Endothelial cell of umbilical vein (primary cell): ENCODE data around the gene ZDHHC16. TPM values are rescaled to one million over a fixed set of nuclear protein-coding genes. Genes with fewer than 3 reads are reported as not detected.

Experiments
- BruUV-seq: library from RNA; stranded (reverse); fragments of 400-500 nt; replicated peaks from 2 replicates; lab custom pipeline; 2021; lab: Mats Ljungman, UMichigan
- CTCF ChIA-PET: fragments of 300-600, 350-600 bp; sonication (Branson Sonifier 250); formaldehyde crosslinking; loops from one replicate; lab custom pipeline; 2021; ENCODE audit warnings: antibody characterized with exemption, inconsistent platforms; lab: Charles Lee
- POLR2A ChIA-PET: fragments of 300-600, 350-600 bp; sonication (Branson Sonifier 250); formaldehyde crosslinking; loops from one replicate; lab custom pipeline; 2021; ENCODE audit warnings: antibody characterized with exemption, inconsistent platforms; lab: Charles Lee
- DNase-seq: peaks from one replicate; pipeline ENCODE4 v3.0.0-alpha.2; 2011; ENCODE audit warnings: low read depth, low spot score
- FAIRE-seq: peaks from 2 replicates; lab custom pipeline; 2011; peaks lifted over from hg19 to GRCh38; lab: Jason Lieb, UNC
- H2AFZ ChIP-seq: 2 replicates; pipeline ENCODE4 v1.6.0; 2012; ENCODE audit warnings: low read depth, low read length, control low read depth, inconsistent platforms
- H3K27ac ChIP-seq: 2 replicates; pipeline ENCODE4 v1.5.1; 2011; ENCODE audit warnings: low read depth, mild to moderate bottlenecking, control low read depth, low read length, moderate library complexity; ENCODE audit not compliant: insufficient read depth
- H3K27me3 ChIP-seq, 2 experiments: 2 replicates each; pipeline versions ENCODE4 v1.6.0 to v1.6.1; 2011; ENCODE audit warnings: low read length in 2 of 2, mixed read lengths in 1 of 2; ENCODE audit not compliant: control insufficient read depth in 2 of 2, insufficient read depth in 2 of 2
- H3K36me3 ChIP-seq, 2 experiments: 2 replicates in 1 of 2; 3 replicates in 1 of 2; pipeline ENCODE4 v1.5.1; 2011; ENCODE audit warnings: low read length in 2 of 2, mild to moderate bottlenecking in 1 of 2, moderate library complexity in 1 of 2; ENCODE audit not compliant: control insufficient read depth in 2 of 2, insufficient read depth in 2 of 2; ENCODE audit errors: extremely low read depth in 1 of 2
- H3K4me1 ChIP-seq: 3 replicates; pipeline ENCODE4 v1.5.1; 2011; ENCODE audit warnings: mild to moderate bottlenecking, low read length; ENCODE audit not compliant: control insufficient read depth, insufficient read depth; ENCODE audit errors: extremely low read depth
- H3K4me2 ChIP-seq: 2 replicates; pipeline ENCODE4 v1.6.1; 2011; ENCODE audit warnings: low read length, control low read depth, mixed read lengths; ENCODE audit not compliant: insufficient read depth
- H3K4me3 ChIP-seq, 3 experiments: fragments of 200-600 bp in 1 of 3; sonication (generic), shearing (Covaris generic) in 1 of 3; replicated peaks in 1 of 3; 2 replicates each; pipeline ENCODE4 v1.5.1; 2011 to 2016; ENCODE audit warnings: control low read depth in 3 of 3, low read length in 3 of 3, mild to moderate bottlenecking in 2 of 3, inconsistent platforms in 1 of 3, low read depth in 1 of 3, moderate library complexity in 1 of 3; ENCODE audit not compliant: insufficient read depth in 1 of 3
- H3K79me2 ChIP-seq: 2 replicates; pipeline ENCODE4 v1.6.0; 2012; ENCODE audit warnings: low read length, inconsistent platforms; ENCODE audit not compliant: control insufficient read depth, insufficient read depth
- H3K9ac ChIP-seq: replicated peaks from 2 replicates; pipeline ENCODE3; 2011; ENCODE audit warnings: low read length, control low read depth; ENCODE audit not compliant: insufficient read depth; ENCODE audit errors: extremely low read depth
- H3K9me1 ChIP-seq: replicated peaks from 3 replicates; pipeline ENCODE4 v1.6.0; 2011; ENCODE audit warnings: mild to moderate bottlenecking, low read length; ENCODE audit not compliant: control insufficient read depth, insufficient read depth; ENCODE audit errors: extremely low read depth
- H3K9me3 ChIP-seq: replicated peaks from 2 replicates; pipeline ENCODE4 v1.5.1; 2012; ENCODE audit warnings: low read length, inconsistent platforms; ENCODE audit not compliant: control insufficient read depth, insufficient read depth
- H4K20me1 ChIP-seq: replicated peaks from 2 replicates; pipeline ENCODE3; 2011; ENCODE audit warnings: mild to moderate bottlenecking, low read length; ENCODE audit not compliant: control insufficient read depth, insufficient read depth; ENCODE audit errors: extremely low read depth
- CTCF ChIP-seq, 2 donors: IDR thresholded peaks; 1 replicate in 1 of 2; 2 replicates in 1 of 2; pipeline ENCODE4 v1.5.1; 2011; ENCODE audit warnings: low read length in 2 of 2, mild to moderate bottlenecking in 2 of 2, moderate library complexity in 2 of 2, control low read depth in 1 of 2, inconsistent platforms in 1 of 2, low read depth in 1 of 2; ENCODE audit not compliant: insufficient read depth in 1 of 2; ENCODE audit errors: extremely low read depth in 1 of 2
- FOS ChIP-seq: IDR thresholded peaks from 2 replicates; pipeline ENCODE4 v1.6.1; 2011; ENCODE audit warnings: mild to moderate bottlenecking, low read length, moderate library complexity, borderline replicate concordance; ENCODE audit not compliant: insufficient read depth
- GATA2 ChIP-seq: IDR thresholded peaks from 2 replicates; pipeline ENCODE4 v1.7.0; 2011; ENCODE audit warnings: low read depth, mild to moderate bottlenecking, moderate library complexity, mixed read lengths, low read length; ENCODE audit not compliant: insufficient read length, insufficient read depth
- JUN ChIP-seq: IDR thresholded peaks from 2 replicates; pipeline ENCODE4 v1.6.1; 2011; ENCODE audit warnings: borderline replicate concordance, low read depth; ENCODE audit not compliant: insufficient read length, insufficient read depth
- MYC ChIP-seq: IDR thresholded peaks from one replicate; pipeline ENCODE4 v1.6.1; 2011; ENCODE audit warnings: mild to moderate bottlenecking, low read depth, low read length
- POLR2A ChIP-seq: IDR thresholded peaks from 2 replicates; pipeline ENCODE4 v1.6.1; 2012; ENCODE audit warnings: low read depth, mild to moderate bottlenecking, control low read depth, low read length
- dilution Hi-C: fragments of 300-500 bp; cut with MboI; formaldehyde crosslinking; loops from one replicate; pipeline ENCODE4 v1.15.0; 2019; ENCODE audit warnings: low sequenced_read_pairs; ENCODE audit not compliant: extremely low pct_ligation_motif_present
- intact Hi-C: fragments of 100-400 bp; cut with micrococcal nuclease; formaldehyde crosslinking; loops from one replicate; pipeline ENCODE4 v1.10.0; 2022
- polyA plus RNA-seq, 4 experiments: library from polyadenylated mRNA; depleted of rRNA in 3 of 4; stranded (reverse) in 3 of 4; unstranded in 1 of 4; fragments of >200 nt; gene quantifications; 2 replicates each; pipeline versions ENCODE4 v1.2.1 to v1.2.3, GENCODE V29; 2011 to 2012; ENCODE audit warnings: missing spikeins in 1 of 4
- total RNA-seq: library from RNA; stranded (reverse); gene quantifications from 2 replicates; pipeline ENCODE4 v1.2.3, GENCODE V29; 2021
- TF ChIP-seq, protein P1 (sequence below): IDR thresholded peaks from 2 replicates; pipeline ENCODE4 v1.6.1; 2011; ENCODE audit not compliant: insufficient read depth, insufficient read length

ZDHHC16 gene
- total and polyA plus RNA-seq, 2 donors (not counting 3 experiments of a cell fraction or from before 2014, with no cell fraction given), result 52.0 to 125 TPM

DNA sequence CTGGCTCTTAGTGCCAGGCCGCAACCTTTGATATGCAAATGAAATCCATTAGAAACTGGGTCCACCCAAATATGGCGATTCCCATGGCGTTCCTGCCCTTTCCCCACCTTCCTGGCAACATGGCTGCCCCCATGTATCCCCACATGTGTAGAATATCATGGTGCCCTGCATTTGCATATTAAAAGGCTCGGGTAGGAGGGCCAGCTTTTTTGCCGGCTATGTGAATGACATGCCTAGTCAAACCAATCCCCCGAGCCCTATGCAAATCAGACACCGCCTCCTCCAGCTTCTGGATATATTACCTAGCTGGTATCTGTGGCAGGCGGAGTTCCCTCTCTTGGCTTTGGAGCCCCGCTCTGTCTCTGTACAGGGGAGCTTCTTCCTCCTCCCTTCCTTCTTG is 34.0 kb downstream of the ZDHHC16 start:
- peaks cover 19 to 32% of the 10 kb centered on the region in 2 experiments for H3K36me3 ChIP-seq
- intact Hi-C loops (no loop called here), dilution Hi-C loops (no loop called here)
- no peak overlapping the region for H3K4me3 ChIP-seq
- no TSS peak for BruUV-seq
- peaks cover 14% of the 10 kb centered on the region for H3K79me2 ChIP-seq
- H3K4me2 ChIP-seq, result no peak overlapping the region
- POLR2A ChIA-PET, result no interaction called here
- CTCF ChIA-PET, result no interaction called here
- H3K9me3 ChIP-seq, result no peaks in the 10 kb centered on the region
- FAIRE-seq (no peak), DNase-seq (no peak)
- H4K20me1 ChIP-seq, result no peaks in the 10 kb centered on the region
- no peak for TF ChIP-seq GATA2
- TF ChIP-seq CTCF (IDR thresholded peaks at IDR 0.05; ENCODE audit: extremely low read depth in 1 of 2, insufficient read depth in 1 of 2, low read depth in 1 of 2, low read length in 2 of 2), result no peak
- no peak for TF ChIP-seq FOS
- no peak for TF ChIP-seq POLR2A
- TF ChIP-seq, protein P1, sequence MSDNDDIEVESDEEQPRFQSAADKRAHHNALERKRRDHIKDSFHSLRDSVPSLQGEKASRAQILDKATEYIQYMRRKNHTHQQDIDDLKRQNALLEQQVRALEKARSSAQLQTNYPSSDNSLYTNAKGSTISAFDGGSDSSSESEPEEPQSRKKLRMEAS, result no peak
- no peak for TF ChIP-seq MYC
- TF ChIP-seq JUN, result no peak
- no peak overlapping the region for H2AFZ ChIP-seq
- no peaks in the 10 kb centered on the region for H3K9me1 ChIP-seq
- no peaks in the 10 kb centered on the region for H3K27me3 ChIP-seq
- H3K9ac ChIP-seq, result no peak overlapping the region
- H3K27ac ChIP-seq, result no peak overlapping the region
- no peaks in the 10 kb centered on the region for H3K4me1 ChIP-seq
